NOMO-1 treated with dmso at 0.1 percent for 144 hours (cell line): Measurements from ENCODE around the gene CCL22.

Experiments used
- DNase-seq: peaks from one replicate; lab custom pipeline; 2025; ENCODE audit not compliant: unreplicated experiment; lab: John Stamatoyannopoulos, UW

CCL22 gene

GRCh38 chr16:57345666-57346204 lies 12.8 kb upstream of the CCL22 start:
- no peak for DNase-seq

- DNase-seq, result no peak
Observed at GRCh38 chr16:57347858-57348257, 10.7 kb upstream of the CCL22 start.

GRCh38 chr16:57348327-57348726 lies 10.3 kb upstream of the CCL22 start:
- DNase-seq, result no peak

GRCh38 chr16:57349212-57350031 lies 9.2 kb upstream of the CCL22 start:
- DNase-seq, result peak; percentile 76

GRCh38 chr16:57352636-57353047 lies 5.9 kb upstream of the CCL22 start:
- no peak for DNase-seq

GRCh38 chr16:57354311-57354710 lies 4.3 kb upstream of the CCL22 start:
- DNase-seq, result no peak

GRCh38 chr16:57355898-57356414 lies 2.6 kb upstream of the CCL22 start:
- no peak for DNase-seq

GRCh38 chr16:57356547-57356946 lies 2.0 kb upstream of the CCL22 start:
- no peak for DNase-seq

GRCh38 chr16:57357330-57358085 lies 1.1 kb upstream of the CCL22 start:
- peak; percentile 58 for DNase-seq

- DNase-seq, result no peak
Observed at GRCh38 chr16:57358086-57358420, 530 bp upstream of the CCL22 start.

GRCh38 chr16:57360321-57360935 lies 1.8 kb downstream of the CCL22 start:
- no peak for DNase-seq

- no peak for DNase-seq
Observed at GRCh38 chr16:57361404-57361803, 2.8 kb downstream of the CCL22 start.

GRCh38 chr16:57364143-57364542 lies 5.6 kb downstream of the CCL22 start:
- DNase-seq, result no peak

- DNase-seq, result no peak
Observed at GRCh38 chr16:57366544-57367040, 8.0 kb downstream of the CCL22 start.

- DNase-seq, result no peak
Observed at GRCh38 chr16:57367116-57367752, 8.7 kb downstream of the CCL22 start.

GRCh38 chr16:57371494-57372371 lies 13.2 kb downstream of the CCL22 start:
- no peak for DNase-seq

- no peak for DNase-seq
Observed at GRCh38 chr16:57372372-57373116, 14.0 kb downstream of the CCL22 start, which contains the start of gene CX3CL1. CX3CL1 (plus strand) TSS chr16:57372490; CDS start chr16:57372569, 79 bp downstream.

GRCh38 chr16:57373117-57373947 lies 14.7 kb downstream of the CCL22 start:
- DNase-seq, result no peak
